ENCODE measurements around the gene NPLOC4.

The NPLOC4 gene

DNA sequence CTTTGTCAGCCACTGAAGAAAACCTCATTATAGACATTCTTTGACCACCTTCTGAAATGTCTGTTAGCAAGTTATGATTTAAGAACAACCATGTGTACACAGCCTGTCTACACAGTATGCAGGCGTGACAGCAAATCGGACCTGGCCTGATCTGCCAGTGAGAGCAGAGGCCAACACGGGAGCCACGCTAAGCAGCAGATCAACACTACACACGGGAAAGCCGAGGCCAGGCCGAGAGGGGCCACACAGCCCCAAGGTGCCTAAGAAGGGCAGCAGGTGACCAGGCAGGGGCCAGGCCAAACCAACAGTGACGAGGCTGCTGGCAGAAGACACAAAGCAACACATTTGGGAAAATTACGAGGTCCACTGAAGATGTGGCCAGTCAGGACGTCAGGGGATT, 68.5 kb downstream of the NPLOC4 start:
- no peak for DNase-seq (ENCODE audit: low read depth in 2 of 2, low spot score in 1 of 2)

DNA sequence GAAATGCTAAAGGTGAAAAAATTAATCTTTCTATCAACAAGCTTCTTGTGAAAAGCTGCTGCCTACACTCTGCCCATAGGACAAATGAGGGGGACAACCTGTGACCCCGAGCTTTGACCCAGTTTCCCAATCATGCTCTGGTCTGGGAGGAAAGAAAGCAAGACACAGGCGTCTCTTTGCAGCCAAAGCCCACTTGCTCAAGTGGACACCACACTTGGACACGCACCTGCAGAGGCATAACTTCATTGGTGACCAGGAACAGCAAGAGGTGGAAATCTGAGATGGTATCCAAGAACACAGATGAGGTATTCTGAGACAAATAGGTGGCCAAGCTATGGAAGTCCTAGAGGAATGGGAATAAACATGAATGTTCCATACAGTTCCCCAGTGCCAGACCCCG, 69.7 kb downstream of the NPLOC4 start:
- DNase-seq (ENCODE audit: low read depth in 2 of 2, low spot score in 1 of 2) = no peak

DNA sequence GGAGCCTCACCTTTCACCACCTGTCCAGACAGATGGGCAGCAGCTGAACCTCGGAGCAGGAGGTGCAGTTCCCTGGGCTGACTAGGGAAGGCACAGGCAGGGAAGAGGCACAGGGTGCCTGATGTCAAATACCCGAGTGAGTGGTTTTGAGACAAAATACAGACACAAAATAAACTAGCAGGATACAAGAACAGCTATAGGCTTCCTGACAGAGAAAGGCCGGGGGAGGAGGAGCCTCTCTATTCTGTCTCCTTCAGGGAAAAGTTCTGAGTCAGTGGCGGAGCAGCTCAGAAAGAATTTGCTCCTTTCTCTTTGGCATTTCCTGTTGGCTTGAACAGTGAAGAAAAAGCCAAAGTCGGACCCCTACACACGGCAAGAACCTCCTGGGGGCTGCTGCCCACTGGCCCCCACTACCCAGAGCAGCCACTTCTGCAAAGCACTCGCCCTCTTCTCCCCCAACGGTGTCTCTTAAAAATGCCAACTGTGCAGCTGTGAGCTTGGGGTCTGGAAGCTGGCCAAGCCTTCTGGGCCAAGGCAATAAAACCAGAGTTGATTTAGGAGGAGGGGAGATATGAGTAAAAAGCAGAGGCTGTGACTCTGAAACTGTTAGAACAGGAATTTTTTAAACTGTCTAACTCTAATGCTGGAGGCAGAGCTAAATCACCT, 70.3 kb downstream of the NPLOC4 start:
- DNase-seq (ENCODE audit: low read depth in 2 of 2, low spot score in 1 of 2) = no peak

DNA sequence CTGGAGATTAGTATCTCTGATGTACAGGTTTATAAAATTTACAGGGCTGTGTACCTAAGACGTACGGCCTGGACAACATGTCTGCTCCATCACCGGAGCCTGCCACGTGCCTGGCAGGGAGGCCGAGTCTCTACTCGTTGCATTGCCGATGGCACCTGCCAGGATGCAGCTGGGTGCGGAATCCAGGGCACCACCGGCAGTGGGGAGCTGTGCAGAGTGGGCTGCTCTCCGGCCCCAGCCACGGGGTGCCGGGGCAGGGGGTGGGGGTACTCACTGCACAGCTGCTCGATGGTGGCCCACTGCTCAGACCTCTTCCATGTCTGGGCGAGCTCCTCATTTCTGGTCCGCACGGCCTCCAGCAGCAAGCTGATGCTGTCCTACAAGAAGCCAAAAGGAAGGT, 71.7 kb downstream of the NPLOC4 start:
- DNase-seq (ENCODE audit: low read depth in 2 of 2, low spot score in 1 of 2) = no peak

DNA sequence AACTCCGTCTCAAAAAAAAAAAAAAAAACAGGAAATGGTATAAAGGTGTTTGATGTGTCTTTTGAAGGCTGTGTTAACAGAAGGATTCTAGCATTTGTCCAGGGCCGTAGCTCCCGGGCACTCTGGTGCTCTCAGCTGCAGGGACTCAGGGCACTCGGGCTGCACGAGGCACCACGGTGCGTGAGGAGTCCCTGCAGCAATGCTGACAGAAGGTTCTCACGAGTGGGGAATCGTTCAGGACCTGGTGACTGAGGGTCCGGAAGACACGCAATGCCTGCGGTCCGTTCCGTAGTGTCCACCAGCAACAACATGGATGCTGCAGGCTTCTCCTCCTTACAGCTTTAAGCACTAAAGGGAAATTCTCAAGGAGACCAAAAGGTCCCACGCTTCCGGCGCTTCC, 72.1 kb downstream of the NPLOC4 start:
- DNase-seq (ENCODE audit: low read depth in 2 of 2, low spot score in 1 of 2) = no peak

DNA sequence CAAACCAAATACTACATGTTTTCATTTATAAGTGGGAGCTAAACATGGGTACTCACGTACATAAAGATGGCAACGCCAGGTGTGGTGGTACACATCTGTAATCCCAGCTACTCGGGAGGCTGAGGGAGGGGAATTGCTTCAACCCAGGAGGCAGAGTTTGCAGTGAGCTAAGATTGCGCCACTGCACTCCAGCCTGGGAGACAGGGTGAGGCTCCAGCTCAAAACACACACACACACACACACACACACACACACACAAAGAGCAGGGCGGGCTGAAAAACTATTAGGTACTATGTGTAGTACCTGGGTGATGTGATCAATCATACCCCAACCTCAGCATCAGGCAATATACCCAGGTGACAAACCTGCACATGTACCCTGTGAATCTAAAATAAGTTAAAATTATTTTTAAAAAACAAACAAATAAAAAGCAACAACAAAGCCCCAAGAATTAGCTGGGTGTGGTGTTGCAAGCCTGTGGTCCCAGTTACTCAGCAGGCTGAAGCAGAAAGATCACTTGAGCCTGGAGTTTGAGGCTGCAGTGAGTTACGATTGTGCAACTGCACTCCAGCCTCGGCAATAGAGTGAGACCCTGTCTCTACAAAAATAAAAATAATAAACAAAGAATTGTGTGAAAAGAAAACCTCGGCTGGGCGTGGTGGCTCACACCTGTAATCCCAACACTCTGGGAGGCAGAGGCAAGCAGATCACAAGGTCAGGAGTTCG, 72.9 kb downstream of the NPLOC4 start:
- no peak for DNase-seq (ENCODE audit: low read depth in 2 of 2, low spot score in 1 of 2)

DNA sequence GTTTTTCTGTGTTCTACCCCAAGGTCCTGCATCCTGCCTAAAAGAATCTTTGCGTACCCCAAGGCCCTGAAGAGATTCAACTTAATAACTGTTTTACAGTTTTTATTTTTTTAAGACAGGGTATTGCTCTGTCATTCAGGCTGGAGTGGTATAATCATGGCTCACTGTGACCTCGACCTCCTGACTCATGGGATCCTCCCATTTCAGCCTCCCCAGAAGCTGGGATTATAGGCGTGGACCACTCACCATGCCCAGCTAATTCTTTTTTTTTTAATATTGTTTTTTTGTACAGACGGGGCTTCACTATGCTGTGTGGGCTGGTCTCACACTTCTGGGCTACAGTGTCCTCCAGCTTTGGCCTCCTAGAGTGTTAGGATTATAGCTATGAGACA, 75.4 kb downstream of the NPLOC4 start:
- no peak for DNase-seq (ENCODE audit: low read depth in 2 of 2, low spot score in 1 of 2)

DNA sequence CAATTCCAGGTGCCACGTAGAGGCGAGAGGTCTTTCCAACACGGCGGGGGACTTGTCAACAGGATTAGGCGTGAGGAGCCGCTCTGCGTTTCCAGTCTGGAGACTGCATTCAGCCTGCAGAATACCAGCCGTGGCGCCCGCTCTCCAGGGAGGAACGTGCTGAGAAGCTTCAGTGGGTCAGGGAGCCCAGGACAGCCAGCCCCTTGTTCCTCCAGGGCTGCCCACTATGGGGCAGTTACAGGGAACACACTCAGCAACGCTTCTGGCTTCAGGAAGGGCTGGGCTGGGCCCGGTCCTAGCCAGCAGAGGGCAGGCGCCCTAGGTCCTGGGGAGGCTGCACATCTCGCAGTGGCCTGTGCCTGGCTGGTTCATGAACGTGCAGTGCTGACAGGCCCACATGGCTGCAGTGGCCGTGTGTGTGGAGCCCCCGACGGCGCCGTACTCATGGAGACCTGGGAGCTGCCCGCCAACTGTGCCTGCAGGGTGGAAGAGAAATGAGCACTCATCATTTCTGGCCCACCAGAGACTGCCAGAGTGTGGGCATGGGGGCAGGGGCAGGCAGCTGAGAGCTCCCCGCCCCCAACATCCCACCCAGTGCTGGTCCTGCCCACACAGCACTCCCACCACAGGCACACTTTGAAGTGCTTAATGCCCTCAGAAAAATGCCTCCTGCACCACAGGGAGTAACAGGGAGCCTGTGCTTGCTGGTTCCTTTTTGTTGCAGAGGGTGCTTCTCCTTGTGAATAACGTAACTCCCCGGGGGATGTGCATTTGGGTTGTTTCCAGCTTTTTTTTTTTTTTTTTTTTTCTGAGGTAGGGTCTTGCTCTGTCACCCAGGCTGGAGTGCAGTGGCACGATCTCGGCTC, 77.7 kb downstream of the NPLOC4 start:
- DNase-seq (ENCODE audit: low read depth in 2 of 2, low spot score in 1 of 2) = no peak

DNA sequence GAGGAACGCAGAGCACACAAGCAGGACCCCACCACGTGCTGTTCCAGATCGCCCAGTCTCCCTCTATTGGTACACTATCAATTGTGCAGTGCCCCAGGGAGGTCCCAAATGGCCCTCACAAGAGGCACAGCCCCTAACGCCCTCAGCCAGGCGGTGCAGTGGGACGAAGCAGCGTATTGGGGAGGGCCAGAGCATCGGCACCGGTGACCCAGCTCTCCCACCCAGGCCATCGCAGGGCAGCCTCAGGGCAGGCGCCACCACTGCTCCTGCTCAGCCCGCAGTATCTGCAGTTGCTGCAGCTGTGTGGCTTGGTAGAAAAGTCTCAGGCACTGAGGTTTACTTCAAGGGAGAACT, 78.8 kb downstream of the NPLOC4 start:
- no peak for DNase-seq (ENCODE audit: low read depth in 2 of 2, low spot score in 1 of 2)

DNA sequence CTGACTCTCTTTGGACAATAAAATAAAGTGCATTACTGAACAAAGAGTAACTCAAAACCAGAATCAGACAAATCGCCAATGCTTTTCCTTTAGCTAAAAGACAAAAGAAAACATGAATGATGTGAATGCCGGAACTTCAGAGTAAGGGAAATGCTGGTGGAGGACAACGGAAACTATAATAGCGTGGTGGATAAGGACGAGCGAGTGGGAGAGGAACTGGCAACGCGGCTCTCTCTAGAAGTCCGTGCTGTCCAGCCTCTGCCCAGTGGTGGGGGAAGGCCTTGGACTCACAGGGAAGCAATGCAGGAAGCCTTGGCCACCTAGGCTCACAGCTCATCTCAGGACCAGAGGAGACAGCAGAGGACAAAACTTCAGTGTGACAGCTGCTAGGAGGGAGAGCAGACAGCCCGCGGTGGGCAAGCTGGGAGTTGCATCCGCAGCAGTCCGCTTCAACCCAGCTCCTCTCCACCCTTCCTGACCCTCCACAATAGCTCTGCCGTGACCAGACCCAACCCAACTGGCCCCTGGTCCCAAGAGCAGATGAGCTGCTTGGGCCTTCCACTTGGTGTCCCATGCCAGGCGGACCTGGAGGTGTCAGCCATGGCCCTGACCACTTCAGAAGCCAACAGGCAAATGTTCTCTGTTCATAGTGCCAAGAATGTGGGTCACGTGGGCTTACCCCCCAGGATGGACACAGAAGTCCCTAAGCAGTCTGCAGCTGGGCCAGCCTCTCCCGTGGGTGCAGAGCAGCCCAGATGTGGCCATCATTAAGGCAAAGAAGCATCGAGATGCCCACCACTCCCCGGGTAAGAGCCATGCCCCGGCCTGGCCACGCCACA, 79.4 kb downstream of the NPLOC4 start:
- no peak for DNase-seq (ENCODE audit: low read depth in 2 of 2, low spot score in 1 of 2)

DNA sequence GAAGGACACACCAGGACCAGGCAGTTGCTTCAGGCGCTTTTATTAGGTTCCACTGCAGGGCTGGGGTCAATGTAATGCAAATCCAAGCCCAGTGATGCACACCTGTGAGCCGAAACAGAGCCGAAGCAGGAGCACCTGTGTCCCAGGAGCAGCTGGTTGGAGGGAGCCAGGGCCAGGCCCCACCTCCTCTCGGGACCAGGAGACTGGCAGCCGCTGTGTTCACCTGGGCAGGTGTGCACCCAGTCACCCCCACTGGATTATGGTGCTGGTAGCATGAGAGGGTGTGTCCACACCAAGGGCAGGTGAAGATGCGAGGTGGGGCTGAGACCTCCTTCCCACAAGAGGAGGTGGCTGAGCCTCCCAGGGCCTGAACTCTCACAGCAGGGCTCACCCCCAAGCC, 80.0 kb downstream of the NPLOC4 start:
- no peak for DNase-seq (ENCODE audit: low read depth in 2 of 2, low spot score in 1 of 2)

DNA sequence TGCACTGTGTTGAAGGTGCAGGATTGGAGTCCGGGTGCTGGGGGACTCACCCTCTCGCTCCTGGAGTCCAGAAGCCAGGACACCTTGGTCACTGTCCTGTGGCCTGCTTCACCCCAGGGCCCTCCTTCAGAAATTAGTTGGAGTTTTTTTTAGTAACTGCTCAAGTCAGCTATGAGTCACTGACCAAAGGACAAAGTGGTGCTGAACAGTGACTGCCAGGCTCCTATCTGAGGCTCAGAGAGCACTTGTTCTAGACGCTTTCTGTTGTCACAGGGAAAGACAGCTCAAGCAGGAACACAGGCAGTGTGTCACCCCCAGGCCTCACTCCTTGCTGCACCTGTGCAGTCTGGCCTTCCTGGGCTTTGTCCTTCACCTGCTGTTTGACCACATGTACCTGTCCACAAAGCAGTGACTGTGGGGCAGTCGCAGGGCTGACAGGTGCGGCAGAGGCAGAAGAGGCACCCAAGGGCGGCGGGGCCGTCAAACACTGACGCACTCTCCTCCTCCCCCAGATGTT, 80.7 kb downstream of the NPLOC4 start:
- DNase-seq (ENCODE audit: low read depth in 2 of 2, low spot score in 1 of 2) = no peak

DNA sequence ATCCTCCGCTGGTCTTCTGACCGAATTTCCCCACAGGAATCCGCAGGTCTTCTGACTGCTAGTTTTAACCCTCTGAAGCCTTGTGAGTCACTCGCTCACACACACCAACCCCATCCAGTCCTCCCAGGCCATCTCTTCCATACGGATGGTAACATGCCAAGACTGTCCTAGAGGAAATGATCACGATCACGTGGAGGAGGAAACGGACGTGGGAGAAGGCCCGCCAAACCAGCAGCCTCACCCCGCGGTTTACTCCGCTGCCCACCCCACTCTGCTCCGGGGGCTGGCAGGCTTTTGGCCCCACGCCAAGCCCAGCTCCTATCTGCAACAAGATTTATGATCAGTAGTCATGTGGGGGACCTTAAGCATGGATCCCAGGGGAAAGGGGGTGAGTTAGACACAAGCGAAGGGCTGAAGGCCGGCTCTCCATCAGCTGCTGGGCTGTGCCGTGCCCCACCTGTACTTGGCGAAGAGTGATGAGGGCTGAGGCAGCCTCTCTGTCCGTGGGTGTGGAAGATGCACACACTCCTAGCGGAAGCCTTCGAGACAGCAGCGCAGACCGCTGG, 83.2 kb downstream of the NPLOC4 start:
- no peak for DNase-seq (ENCODE audit: low read depth in 2 of 2, low spot score in 1 of 2)

DNA sequence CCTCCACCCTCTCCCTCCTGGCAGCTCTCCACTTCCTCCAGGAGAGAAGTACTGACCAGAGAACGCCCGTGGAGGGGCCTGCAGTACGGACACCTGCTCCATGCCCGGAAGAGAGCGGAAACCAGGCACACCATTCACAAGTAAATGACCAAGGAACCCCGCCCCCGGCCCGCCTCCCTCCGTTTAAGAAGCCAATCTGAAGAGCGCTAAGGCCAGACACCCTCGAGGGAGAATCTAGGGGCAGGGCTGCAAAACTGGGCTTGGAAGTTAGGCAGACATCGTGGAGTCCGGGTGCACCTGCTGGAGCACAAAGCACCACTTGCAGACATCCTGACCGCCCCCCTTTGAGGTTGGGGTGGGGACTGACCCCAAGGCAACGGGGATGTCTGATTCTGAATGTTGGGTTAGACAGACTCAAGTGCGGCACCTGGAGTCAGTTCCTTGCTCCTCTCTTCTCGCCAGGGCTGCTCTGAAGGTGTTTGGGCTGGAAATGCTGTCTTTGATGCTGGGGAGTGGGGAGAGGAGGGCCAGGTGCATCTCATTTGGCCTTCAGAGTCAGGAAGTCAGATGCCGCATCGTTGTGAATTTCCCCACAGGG, 83.8 kb downstream of the NPLOC4 start:
- peak; percentile 44 to 45 for DNase-seq (ENCODE audit: low read depth in 2 of 2, low spot score in 1 of 2)

DNA sequence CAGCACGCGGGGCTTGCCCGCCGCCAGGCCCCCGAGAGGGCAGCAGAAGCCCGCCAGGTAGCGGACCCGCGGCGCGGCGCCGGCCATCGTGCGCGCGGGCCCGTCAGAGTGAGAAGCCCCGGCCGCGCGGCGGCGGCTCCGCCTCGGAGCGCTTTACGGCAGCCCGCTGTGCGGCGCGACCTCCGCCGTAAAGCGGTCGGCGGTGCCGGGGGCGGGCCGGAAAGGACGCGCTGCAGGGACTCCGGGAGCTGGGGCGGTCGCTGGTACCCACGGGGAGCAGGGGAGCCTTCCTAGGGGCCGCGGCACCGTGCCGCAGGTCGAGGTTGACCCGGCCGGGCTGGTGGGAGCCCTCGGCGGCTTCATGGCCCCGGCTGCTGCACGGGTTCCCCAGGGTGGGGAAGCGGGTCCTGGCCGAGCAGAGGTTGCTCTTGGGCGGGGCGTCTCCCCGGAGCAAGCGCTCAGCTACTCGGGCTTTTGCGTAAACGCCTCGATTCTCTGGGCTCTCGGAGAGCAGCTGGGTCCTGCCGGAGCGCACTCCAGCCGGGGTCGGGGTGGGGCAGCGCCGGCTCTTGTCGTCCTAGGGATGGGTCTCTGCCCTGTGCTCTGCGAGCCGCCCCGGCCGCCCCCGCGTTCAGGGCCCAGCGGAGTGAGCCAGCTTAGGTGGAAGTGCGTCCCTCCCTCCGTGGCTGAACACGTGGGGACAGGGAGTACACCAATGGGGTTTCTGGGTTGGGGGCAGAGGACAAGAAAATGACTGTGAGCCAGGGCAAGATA, 84.5 kb downstream of the NPLOC4 start, which contains the start of gene FAAP100:
FAAP100 (minus strand) TSS at position 110 of the 774 bp plus-strand sequence; CDS start at position 87, 23 bp downstream.
- peak; percentile 57 to 64 for DNase-seq (ENCODE audit: low read depth in 2 of 2, low spot score in 1 of 2)

DNA sequence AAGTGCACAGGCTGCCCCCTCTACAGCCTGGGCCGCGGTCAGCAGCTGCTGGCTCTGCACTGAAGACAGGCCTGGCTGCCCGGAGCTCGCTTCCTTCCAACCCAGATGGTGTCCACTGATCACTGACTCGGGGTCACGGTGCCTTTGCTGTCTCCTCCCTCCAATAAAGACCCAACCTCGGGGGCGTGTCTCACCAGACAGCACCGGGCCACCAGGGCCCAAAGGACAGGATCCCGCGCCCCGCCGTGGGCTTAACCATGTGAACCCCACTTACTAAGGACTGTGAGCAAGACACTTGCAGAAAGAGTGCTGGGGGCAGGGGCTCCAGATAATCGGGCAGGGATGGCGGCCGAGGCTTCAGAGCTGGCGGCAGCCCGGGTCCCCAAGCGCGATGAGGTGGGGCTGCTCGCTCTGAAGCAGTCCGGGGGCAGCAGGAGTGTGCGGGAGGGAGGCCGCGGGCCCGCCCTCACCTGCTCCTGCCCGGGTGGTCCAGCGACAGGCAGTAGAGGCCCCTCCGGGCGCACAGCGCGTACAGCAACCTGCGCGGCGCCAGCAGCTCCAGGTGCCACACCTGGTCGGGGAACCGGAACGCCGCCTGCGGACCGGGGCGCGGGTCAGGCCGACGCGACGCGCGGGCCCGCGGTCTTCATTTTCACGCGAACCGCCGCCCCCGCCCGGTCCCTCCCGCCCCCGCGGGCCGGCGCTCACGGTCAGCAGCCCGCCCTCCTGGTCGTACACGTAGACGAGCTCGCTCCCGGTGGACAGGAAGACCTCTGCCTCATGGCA, 85.3 kb downstream of the NPLOC4 start:
- DNase-seq (ENCODE audit: low read depth in 2 of 2, low spot score in 1 of 2) = no peak

DNA sequence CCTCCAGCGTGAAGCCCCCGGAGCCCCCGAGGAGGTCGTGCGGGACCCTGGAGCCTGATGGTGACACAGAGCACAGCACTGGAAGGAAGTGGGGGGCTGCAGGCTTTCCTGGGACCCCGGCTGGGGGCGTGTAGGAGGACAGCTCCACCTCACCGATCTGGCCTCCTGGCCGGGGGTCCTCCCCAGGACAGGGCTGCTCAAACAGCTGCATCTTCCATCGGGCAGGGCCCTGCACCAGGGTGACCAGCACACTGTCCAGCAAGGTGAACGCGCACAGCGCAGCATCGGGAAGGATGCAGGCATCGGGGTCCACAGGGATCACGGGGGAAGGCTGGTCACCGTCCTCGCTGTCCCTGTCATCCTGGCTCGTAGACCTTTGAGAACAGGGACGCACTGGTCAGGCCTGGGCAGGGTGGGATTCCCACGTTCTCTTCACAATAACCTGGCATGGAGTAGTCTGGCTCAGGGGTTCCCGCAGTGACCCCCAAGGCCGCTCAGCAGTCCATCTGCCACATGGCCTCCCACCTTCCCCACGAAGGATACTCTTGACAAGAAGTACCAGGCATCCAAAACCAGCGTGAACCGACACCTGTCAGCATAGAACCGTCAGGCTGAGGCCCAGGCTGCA, 86.0 kb downstream of the NPLOC4 start:
- DNase-seq (ENCODE audit: low read depth in 2 of 2, low spot score in 1 of 2) = no peak

DNA sequence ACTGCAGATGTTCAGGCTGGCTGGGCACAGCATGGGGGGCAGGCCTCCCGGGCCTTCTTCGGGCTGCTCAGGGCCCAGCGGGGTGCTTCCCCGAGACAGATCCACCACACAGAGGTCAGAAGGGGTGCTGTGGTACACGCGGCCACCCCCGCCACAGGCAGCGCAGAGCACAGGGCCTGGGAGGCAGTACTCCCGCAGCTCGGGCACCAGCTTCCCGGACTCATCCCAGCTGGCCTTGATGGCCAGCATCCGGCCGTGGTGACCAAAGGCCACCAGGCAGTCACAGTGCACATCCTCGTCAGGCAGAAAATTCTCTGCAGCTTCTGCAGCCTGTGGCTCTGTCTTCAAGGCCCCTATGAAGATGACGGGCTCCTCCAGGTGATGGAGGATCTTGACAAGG, 86.6 kb downstream of the NPLOC4 start:
- DNase-seq (ENCODE audit: low read depth in 2 of 2, low spot score in 1 of 2) = no peak
